ENCODE measurements around the gene RNF133. TPM values are rescaled to one million over a fixed set of nuclear protein-coding genes. Genes with fewer than 3 reads are reported as not detected.

The RNF133 gene
- total and polyA plus RNA-seq, 9 of the 15 experiments (the other 6 are each of a cell fraction or from before 2014, with no cell fraction given): not detected

DNA sequence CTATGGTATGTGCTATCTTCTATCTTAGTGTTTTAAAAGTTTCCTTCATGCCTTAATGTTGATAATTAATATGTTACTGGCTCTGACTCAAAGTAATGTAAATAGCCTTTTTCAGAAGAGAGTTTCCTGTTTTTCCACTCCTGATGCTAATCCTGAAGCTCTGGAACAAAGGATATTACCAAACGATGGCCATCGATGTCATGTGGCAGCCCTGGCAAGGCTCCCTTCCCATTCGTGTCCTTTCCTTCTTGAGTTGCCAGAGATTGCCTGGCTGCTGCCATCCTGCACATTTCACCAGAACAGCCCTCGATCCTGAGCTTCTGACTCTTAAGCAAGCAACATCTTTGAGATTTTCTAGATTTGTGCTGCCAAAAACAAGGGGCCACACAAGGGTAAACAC is 46.0 kb downstream of the RNF133 start (continued):
- TF ChIP-seq, protein P1, sequence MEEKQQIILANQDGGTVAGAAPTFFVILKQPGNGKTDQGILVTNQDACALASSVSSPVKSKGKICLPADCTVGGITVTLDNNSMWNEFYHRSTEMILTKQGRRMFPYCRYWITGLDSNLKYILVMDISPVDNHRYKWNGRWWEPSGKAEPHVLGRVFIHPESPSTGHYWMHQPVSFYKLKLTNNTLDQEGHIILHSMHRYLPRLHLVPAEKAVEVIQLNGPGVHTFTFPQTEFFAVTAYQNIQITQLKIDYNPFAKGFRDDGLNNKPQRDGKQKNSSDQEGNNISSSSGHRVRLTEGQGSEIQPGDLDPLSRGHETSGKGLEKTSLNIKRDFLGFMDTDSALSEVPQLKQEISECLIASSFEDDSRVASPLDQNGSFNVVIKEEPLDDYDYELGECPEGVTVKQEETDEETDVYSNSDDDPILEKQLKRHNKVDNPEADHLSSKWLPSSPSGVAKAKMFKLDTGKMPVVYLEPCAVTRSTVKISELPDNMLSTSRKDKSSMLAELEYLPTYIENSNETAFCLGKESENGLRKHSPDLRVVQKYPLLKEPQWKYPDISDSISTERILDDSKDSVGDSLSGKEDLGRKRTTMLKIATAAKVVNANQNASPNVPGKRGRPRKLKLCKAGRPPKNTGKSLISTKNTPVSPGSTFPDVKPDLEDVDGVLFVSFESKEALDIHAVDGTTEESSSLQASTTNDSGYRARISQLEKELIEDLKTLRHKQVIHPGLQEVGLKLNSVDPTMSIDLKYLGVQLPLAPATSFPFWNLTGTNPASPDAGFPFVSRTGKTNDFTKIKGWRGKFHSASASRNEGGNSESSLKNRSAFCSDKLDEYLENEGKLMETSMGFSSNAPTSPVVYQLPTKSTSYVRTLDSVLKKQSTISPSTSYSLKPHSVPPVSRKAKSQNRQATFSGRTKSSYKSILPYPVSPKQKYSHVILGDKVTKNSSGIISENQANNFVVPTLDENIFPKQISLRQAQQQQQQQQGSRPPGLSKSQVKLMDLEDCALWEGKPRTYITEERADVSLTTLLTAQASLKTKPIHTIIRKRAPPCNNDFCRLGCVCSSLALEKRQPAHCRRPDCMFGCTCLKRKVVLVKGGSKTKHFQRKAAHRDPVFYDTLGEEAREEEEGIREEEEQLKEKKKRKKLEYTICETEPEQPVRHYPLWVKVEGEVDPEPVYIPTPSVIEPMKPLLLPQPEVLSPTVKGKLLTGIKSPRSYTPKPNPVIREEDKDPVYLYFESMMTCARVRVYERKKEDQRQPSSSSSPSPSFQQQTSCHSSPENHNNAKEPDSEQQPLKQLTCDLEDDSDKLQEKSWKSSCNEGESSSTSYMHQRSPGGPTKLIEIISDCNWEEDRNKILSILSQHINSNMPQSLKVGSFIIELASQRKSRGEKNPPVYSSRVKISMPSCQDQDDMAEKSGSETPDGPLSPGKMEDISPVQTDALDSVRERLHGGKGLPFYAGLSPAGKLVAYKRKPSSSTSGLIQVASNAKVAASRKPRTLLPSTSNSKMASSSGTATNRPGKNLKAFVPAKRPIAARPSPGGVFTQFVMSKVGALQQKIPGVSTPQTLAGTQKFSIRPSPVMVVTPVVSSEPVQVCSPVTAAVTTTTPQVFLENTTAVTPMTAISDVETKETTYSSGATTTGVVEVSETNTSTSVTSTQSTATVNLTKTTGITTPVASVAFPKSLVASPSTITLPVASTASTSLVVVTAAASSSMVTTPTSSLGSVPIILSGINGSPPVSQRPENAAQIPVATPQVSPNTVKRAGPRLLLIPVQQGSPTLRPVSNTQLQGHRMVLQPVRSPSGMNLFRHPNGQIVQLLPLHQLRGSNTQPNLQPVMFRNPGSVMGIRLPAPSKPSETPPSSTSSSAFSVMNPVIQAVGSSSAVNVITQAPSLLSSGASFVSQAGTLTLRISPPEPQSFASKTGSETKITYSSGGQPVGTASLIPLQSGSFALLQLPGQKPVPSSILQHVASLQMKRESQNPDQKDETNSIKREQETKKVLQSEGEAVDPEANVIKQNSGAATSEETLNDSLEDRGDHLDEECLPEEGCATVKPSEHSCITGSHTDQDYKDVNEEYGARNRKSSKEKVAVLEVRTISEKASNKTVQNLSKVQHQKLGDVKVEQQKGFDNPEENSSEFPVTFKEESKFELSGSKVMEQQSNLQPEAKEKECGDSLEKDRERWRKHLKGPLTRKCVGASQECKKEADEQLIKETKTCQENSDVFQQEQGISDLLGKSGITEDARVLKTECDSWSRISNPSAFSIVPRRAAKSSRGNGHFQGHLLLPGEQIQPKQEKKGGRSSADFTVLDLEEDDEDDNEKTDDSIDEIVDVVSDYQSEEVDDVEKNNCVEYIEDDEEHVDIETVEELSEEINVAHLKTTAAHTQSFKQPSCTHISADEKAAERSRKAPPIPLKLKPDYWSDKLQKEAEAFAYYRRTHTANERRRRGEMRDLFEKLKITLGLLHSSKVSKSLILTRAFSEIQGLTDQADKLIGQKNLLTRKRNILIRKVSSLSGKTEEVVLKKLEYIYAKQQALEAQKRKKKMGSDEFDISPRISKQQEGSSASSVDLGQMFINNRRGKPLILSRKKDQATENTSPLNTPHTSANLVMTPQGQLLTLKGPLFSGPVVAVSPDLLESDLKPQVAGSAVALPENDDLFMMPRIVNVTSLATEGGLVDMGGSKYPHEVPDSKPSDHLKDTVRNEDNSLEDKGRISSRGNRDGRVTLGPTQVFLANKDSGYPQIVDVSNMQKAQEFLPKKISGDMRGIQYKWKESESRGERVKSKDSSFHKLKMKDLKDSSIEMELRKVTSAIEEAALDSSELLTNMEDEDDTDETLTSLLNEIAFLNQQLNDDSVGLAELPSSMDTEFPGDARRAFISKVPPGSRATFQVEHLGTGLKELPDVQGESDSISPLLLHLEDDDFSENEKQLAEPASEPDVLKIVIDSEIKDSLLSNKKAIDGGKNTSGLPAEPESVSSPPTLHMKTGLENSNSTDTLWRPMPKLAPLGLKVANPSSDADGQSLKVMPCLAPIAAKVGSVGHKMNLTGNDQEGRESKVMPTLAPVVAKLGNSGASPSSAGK (IDR thresholded peaks at IDR 0.05): no peak
- TF ChIP-seq PHF8 (IDR thresholded peaks at IDR 0.05; ENCODE audit: borderline replicate concordance, low read length) (no peak), SETDB1 (IDR thresholded peaks at IDR 0.05; ENCODE audit: low read length) (no peak), PTRF (tag; IDR thresholded peaks at IDR 0.05) (no peak), ZNF24 (IDR thresholded peaks at IDR 0.05) (no peak), ESRRA (IDR thresholded peaks at IDR 0.05; ENCODE audit: borderline replicate concordance, low read depth) (no peak)
- TF ChIP-seq, protein P2, sequence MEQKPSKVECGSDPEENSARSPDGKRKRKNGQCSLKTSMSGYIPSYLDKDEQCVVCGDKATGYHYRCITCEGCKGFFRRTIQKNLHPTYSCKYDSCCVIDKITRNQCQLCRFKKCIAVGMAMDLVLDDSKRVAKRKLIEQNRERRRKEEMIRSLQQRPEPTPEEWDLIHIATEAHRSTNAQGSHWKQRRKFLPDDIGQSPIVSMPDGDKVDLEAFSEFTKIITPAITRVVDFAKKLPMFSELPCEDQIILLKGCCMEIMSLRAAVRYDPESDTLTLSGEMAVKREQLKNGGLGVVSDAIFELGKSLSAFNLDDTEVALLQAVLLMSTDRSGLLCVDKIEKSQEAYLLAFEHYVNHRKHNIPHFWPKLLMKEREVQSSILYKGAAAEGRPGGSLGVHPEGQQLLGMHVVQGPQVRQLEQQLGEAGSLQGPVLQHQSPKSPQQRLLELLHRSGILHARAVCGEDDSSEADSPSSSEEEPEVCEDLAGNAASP (IDR thresholded peaks at IDR 0.05): no peak
- TF ChIP-seq, protein P3, sequence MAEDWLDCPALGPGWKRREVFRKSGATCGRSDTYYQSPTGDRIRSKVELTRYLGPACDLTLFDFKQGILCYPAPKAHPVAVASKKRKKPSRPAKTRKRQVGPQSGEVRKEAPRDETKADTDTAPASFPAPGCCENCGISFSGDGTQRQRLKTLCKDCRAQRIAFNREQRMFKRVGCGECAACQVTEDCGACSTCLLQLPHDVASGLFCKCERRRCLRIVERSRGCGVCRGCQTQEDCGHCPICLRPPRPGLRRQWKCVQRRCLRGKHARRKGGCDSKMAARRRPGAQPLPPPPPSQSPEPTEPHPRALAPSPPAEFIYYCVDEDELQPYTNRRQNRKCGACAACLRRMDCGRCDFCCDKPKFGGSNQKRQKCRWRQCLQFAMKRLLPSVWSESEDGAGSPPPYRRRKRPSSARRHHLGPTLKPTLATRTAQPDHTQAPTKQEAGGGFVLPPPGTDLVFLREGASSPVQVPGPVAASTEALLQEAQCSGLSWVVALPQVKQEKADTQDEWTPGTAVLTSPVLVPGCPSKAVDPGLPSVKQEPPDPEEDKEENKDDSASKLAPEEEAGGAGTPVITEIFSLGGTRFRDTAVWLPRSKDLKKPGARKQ (CRISPR knock-in tag; IDR thresholded peaks at IDR 0.05): no peak
- TF ChIP-seq, protein P4, sequence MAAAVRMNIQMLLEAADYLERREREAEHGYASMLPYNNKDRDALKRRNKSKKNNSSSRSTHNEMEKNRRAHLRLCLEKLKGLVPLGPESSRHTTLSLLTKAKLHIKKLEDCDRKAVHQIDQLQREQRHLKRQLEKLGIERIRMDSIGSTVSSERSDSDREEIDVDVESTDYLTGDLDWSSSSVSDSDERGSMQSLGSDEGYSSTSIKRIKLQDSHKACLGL (CRISPR knock-in tag; IDR thresholded peaks at IDR 0.05; ENCODE audit: borderline replicate concordance, poor library complexity, severe bottlenecking): no peak
- TF ChIP-seq, protein P5, sequence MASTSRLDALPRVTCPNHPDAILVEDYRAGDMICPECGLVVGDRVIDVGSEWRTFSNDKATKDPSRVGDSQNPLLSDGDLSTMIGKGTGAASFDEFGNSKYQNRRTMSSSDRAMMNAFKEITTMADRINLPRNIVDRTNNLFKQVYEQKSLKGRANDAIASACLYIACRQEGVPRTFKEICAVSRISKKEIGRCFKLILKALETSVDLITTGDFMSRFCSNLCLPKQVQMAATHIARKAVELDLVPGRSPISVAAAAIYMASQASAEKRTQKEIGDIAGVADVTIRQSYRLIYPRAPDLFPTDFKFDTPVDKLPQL (IDR thresholded peaks at IDR 0.05; ENCODE audit: extremely low read depth, insufficient read length): no peak

All from K562 (cell line).